HUES64 (cell line): ENCODE data around the gene CATSPER3.

Experiments used
- H3K27ac ChIP-seq: 2 replicates; pipeline ENCODE4 v1.7.0; 2013; ENCODE audit warnings: low read depth, low read length, inconsistent platforms
- H3K27me3 ChIP-seq: 2 replicates; pipeline ENCODE4 v1.6.1; 2013; ENCODE audit warnings: mild to moderate bottlenecking, low read length; ENCODE audit not compliant: insufficient read depth
- H3K36me3 ChIP-seq: 2 replicates; pipeline ENCODE4 v1.6.1; 2013; ENCODE audit warnings: mild to moderate bottlenecking, low read length; ENCODE audit not compliant: insufficient read depth
- H3K4me1 ChIP-seq: 2 replicates; pipeline ENCODE4 v1.6.1; 2013; ENCODE audit warnings: mild to moderate bottlenecking, low read length, moderate library complexity; ENCODE audit not compliant: insufficient read depth
- H3K4me3 ChIP-seq: 2 replicates; pipeline ENCODE4 v1.5.1; 2013; ENCODE audit warnings: mild to moderate bottlenecking, low read length, moderate library complexity
- H3K9ac ChIP-seq: 2 replicates; pipeline ENCODE4 v1.6.1; 2013; ENCODE audit warnings: mild to moderate bottlenecking, low read depth, low read length
- H3K9me3 ChIP-seq: 2 replicates; pipeline ENCODE4 v1.6.1; 2013; ENCODE audit warnings: low read depth, low read length; ENCODE audit not compliant: insufficient read depth
- WGBS: fragments of 150-250, 120-280 bp; methylation state at CpG from one replicate; pipeline ENCODE4 v1.1.7; 2013; ENCODE audit warnings: missing lambda C conversion rate; 5-methylcytosine and 5-hydroxymethylcytosine counted together

The CATSPER3 gene

GRCh38 chr5:135030956-135031812, 63.5 kb downstream of the CATSPER3 start:
- no peak overlapping the region for H3K27ac ChIP-seq
- no peaks in the 10 kb centered on the region for H3K9me3 ChIP-seq
- under 1% methylated on average over 57 of the region's 57 CpGs for WGBS
- H3K4me1 ChIP-seq: peaks cover 7% of the 10 kb centered on the region
- peaks cover 99% of the 10 kb centered on the region for H3K27me3 ChIP-seq
- H3K9ac ChIP-seq: no peak overlapping the region
- H3K4me3 ChIP-seq: peak overlapping the region; percentile 44
- H3K36me3 ChIP-seq: no peaks in the 10 kb centered on the region

- no peak overlapping the region for H3K27ac ChIP-seq
These were observed 64.3 kb downstream of the CATSPER3 start for GRCh38 chr5:135031813-135032694.

GRCh38 chr5:135032695-135032998, 64.9 kb downstream of the CATSPER3 start:
- Histone ChIP-seq H3K27me3 (peaks cover 99% of the 10 kb centered on the region), H3K9me3 (no peaks in the 10 kb centered on the region), H3K9ac (no peak overlapping the region), H3K4me3 (no peak overlapping the region), H3K4me1 (peaks cover 7% of the 10 kb centered on the region), H3K36me3 (no peaks in the 10 kb centered on the region), H3K27ac (no peak overlapping the region)
- WGBS: 2% methylated on average over 16 of the region's 18 CpGs

More at GRCh38 chr5:135031813-135032694, 64.3 kb downstream of the CATSPER3 start:
- Histone ChIP-seq H3K36me3 (no peaks in the 10 kb centered on the region), H3K4me1 (peaks cover 7% of the 10 kb centered on the region), H3K9ac (no peak overlapping the region), H3K27me3 (peaks cover 99% of the 10 kb centered on the region), H3K4me3 (no peak overlapping the region), H3K9me3 (no peaks in the 10 kb centered on the region)
- WGBS: 1% methylated on average over 5 of the region's 15 CpGs

GRCh38 chr5:135032999-135033861, 65.5 kb downstream of the CATSPER3 start:
- Histone ChIP-seq H3K36me3 (no peaks in the 10 kb centered on the region), H3K4me1 (peaks cover 7% of the 10 kb centered on the region), H3K9ac (no peak overlapping the region), H3K9me3 (no peaks in the 10 kb centered on the region), H3K27me3 (peaks cover 99% of the 10 kb centered on the region), H3K27ac (no peak overlapping the region), H3K4me3 (peak overlapping the region; percentile 33)
- 1% methylated on average over 89 of the region's 89 CpGs for WGBS

- H3K9ac ChIP-seq: no peak within 1 kb of the TSS
- H3K27ac ChIP-seq: no peak within 1 kb of the TSS
- H3K4me3 ChIP-seq: peak within 1 kb of the TSS; percentile 40
- no peaks in the 10 kb centered on the region for H3K9me3 ChIP-seq
- no peaks in the 10 kb centered on the region for H3K36me3 ChIP-seq
- peaks cover 5% of the 10 kb centered on the region for H3K4me1 ChIP-seq
- H3K27me3 ChIP-seq: peaks cover 99% of the 10 kb centered on the region
- under 1% methylated on average over 49 of the region's 49 CpGs for WGBS
These were observed 66.2 kb downstream of the CATSPER3 start, which contains the start of gene PITX1 for GRCh38 chr5:135033901-135034235. PITX1 (minus strand) TSS chr5:135034228; CDS start chr5:135033881, 347 bp downstream.

GRCh38 chr5:135034236-135034962, 66.7 kb downstream of the CATSPER3 start:
- Histone ChIP-seq H3K27me3 (peaks cover 99% of the 10 kb centered on the region), H3K4me3 (peak overlapping the region; percentile 40), H3K9ac (no peak overlapping the region), H3K27ac (no peak overlapping the region), H3K36me3 (no peaks in the 10 kb centered on the region), H3K4me1 (peaks cover 3% of the 10 kb centered on the region), H3K9me3 (no peaks in the 10 kb centered on the region)
- WGBS: under 1% methylated on average over 64 of the region's 65 CpGs

GRCh38 chr5:135034963-135035677, 67.4 kb downstream of the CATSPER3 start:
- peaks cover 3% of the 10 kb centered on the region for H3K4me1 ChIP-seq
- no peak overlapping the region for H3K27ac ChIP-seq
- no peaks in the 10 kb centered on the region for H3K9me3 ChIP-seq
- H3K27me3 ChIP-seq: peaks cover 99% of the 10 kb centered on the region
- WGBS: 42% methylated on average over 14 of the region's 14 CpGs
- H3K4me3 ChIP-seq: no peak overlapping the region
- no peak overlapping the region for H3K9ac ChIP-seq
- no peaks in the 10 kb centered on the region for H3K36me3 ChIP-seq

GRCh38 chr5:135035678-135036030, 67.9 kb downstream of the CATSPER3 start:
- no peak overlapping the region for H3K9ac ChIP-seq

GRCh38 chr5:135036405-135036804, 68.7 kb downstream of the CATSPER3 start:
- no peaks in the 10 kb centered on the region for H3K9me3 ChIP-seq
- no peak overlapping the region for H3K4me3 ChIP-seq
- H3K27ac ChIP-seq: no peak overlapping the region
- peaks cover 3% of the 10 kb centered on the region for H3K4me1 ChIP-seq
- peaks cover 99% of the 10 kb centered on the region for H3K27me3 ChIP-seq
- no peak overlapping the region for H3K9ac ChIP-seq
- 52% methylated on average over 4 of the region's 4 CpGs for WGBS
- no peaks in the 10 kb centered on the region for H3K36me3 ChIP-seq

More at GRCh38 chr5:135035678-135036030, 67.9 kb downstream of the CATSPER3 start:
- H3K4me1 ChIP-seq: peaks cover 3% of the 10 kb centered on the region
- H3K36me3 ChIP-seq: no peaks in the 10 kb centered on the region
- WGBS: 37% methylated on average over 6 of the region's 6 CpGs
- no peak overlapping the region for H3K27ac ChIP-seq
- no peak overlapping the region for H3K4me3 ChIP-seq
- H3K27me3 ChIP-seq: peaks cover 99% of the 10 kb centered on the region
- H3K9me3 ChIP-seq: no peaks in the 10 kb centered on the region
